HL-60 (cell line): ENCODE results near the gene SPINDOC.
A peak's percentile ranks its signal among the peaks of the same experiment; 100 is the strongest.
"Not testable (repeated sequence)": the region's sequence is repeated elsewhere in the genome, so short reads cannot be mapped to it uniquely, and the experiment has no call there.

Experiments used
- DNase-seq, 2 experiments: peaks; one replicate each; pipeline ENCODE4 v3.0.0-alpha.2; 2010 to 2020; ENCODE audit warnings: low read depth in 1 of 2, low spot score in 1 of 2
- H3K27ac ChIP-seq: fragments of 250-450 bp; sonication (Bioruptor Pico); replicated peaks from 2 replicates; pipeline ENCODE4 v1.5.1; 2020; ENCODE audit warnings: mild to moderate bottlenecking, moderate library complexity
- H3K27me3 ChIP-seq: fragments of 250-450 bp; sonication (Bioruptor Pico); 2 replicates; pipeline ENCODE4 v1.5.1; 2021; ENCODE audit warnings: mild to moderate bottlenecking, moderate library complexity; ENCODE audit not compliant: insufficient read depth, poor library complexity, severe bottlenecking
- H3K4me3 ChIP-seq: replicated peaks from 2 replicates; pipeline ENCODE4 v1.5.1; 2011; ENCODE audit warnings: mild to moderate bottlenecking, control low read depth, low read length; ENCODE audit not compliant: insufficient read depth
- GABPA ChIP-seq: IDR thresholded peaks from 2 replicates; pipeline ENCODE4 v1.6.1; 2012; ENCODE audit warnings: low read depth
- POLR2AphosphoS5 ChIP-seq: IDR thresholded peaks from 2 replicates; pipeline ENCODE4 v1.6.1; 2012; ENCODE audit warnings: low read depth
- SPI1 ChIP-seq: IDR thresholded peaks from 2 replicates; pipeline ENCODE4 v1.6.1; 2012; ENCODE audit warnings: low read depth, mild to moderate bottlenecking, borderline replicate concordance
- TF ChIP-seq, protein P1 (sequence below): IDR thresholded peaks from 2 replicates; pipeline ENCODE4 v1.6.1; 2012; ENCODE audit warnings: low read depth; ENCODE audit not compliant: insufficient replicate concordance
- TF ChIP-seq, protein P2 (sequence below): IDR thresholded peaks from one replicate; pipeline ENCODE4 v1.5.1; 2011; ENCODE audit warnings: low read length, control low read depth, inconsistent platforms; ENCODE audit not compliant: insufficient read depth

SPINDOC gene

DNA sequence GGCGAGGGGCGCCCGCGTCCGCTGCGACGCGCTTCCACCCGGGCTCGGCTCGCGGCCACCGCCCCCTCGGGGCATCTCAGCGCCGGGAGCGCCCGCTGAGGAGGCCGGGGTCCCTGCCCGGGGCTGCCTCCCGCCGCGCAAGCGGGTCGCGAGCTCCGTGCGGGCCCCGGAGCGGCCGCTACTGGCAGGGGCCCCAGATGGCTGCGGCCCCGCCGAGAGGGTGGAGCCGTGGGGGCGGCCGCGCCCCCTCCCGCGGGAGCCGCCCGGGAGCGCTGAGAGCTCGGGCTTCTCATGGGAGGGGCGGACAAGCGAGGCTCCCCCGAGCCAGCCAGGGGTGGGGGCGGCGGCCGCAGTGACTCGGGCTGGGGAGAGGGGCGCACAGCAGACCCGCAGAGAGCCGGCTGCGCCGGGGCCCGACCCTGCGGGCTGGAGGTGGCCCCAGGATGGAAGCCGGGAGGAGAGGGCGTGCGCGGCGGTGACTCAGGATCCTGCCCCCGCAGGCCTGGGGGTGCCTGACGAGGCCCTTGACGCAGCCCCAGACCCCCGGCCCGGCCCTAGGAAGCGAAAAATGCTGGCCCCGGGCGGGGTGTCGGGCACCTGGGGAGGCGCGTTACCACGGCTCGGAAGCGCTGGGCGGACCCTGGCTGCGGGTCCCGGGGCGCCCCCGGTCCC lies 44.1 kb upstream of the SPINDOC start:
- Histone ChIP-seq H3K27ac (no peak overlapping the region), H3K27me3 (peaks cover 29% of the 10 kb centered on the region), H3K4me3 (peak overlapping the region; percentile 75)
- no peak for DNase-seq
- no peak for TF ChIP-seq SPI1
- TF ChIP-seq POLR2AphosphoS5: no peak
- TF ChIP-seq, protein P1, sequence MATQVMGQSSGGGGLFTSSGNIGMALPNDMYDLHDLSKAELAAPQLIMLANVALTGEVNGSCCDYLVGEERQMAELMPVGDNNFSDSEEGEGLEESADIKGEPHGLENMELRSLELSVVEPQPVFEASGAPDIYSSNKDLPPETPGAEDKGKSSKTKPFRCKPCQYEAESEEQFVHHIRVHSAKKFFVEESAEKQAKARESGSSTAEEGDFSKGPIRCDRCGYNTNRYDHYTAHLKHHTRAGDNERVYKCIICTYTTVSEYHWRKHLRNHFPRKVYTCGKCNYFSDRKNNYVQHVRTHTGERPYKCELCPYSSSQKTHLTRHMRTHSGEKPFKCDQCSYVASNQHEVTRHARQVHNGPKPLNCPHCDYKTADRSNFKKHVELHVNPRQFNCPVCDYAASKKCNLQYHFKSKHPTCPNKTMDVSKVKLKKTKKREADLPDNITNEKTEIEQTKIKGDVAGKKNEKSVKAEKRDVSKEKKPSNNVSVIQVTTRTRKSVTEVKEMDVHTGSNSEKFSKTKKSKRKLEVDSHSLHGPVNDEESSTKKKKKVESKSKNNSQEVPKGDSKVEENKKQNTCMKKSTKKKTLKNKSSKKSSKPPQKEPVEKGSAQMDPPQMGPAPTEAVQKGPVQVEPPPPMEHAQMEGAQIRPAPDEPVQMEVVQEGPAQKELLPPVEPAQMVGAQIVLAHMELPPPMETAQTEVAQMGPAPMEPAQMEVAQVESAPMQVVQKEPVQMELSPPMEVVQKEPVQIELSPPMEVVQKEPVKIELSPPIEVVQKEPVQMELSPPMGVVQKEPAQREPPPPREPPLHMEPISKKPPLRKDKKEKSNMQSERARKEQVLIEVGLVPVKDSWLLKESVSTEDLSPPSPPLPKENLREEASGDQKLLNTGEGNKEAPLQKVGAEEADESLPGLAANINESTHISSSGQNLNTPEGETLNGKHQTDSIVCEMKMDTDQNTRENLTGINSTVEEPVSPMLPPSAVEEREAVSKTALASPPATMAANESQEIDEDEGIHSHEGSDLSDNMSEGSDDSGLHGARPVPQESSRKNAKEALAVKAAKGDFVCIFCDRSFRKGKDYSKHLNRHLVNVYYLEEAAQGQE: no peak
- TF ChIP-seq, protein P2, sequence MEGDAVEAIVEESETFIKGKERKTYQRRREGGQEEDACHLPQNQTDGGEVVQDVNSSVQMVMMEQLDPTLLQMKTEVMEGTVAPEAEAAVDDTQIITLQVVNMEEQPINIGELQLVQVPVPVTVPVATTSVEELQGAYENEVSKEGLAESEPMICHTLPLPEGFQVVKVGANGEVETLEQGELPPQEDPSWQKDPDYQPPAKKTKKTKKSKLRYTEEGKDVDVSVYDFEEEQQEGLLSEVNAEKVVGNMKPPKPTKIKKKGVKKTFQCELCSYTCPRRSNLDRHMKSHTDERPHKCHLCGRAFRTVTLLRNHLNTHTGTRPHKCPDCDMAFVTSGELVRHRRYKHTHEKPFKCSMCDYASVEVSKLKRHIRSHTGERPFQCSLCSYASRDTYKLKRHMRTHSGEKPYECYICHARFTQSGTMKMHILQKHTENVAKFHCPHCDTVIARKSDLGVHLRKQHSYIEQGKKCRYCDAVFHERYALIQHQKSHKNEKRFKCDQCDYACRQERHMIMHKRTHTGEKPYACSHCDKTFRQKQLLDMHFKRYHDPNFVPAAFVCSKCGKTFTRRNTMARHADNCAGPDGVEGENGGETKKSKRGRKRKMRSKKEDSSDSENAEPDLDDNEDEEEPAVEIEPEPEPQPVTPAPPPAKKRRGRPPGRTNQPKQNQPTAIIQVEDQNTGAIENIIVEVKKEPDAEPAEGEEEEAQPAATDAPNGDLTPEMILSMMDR: no peak
- no peak for TF ChIP-seq GABPA

DNA sequence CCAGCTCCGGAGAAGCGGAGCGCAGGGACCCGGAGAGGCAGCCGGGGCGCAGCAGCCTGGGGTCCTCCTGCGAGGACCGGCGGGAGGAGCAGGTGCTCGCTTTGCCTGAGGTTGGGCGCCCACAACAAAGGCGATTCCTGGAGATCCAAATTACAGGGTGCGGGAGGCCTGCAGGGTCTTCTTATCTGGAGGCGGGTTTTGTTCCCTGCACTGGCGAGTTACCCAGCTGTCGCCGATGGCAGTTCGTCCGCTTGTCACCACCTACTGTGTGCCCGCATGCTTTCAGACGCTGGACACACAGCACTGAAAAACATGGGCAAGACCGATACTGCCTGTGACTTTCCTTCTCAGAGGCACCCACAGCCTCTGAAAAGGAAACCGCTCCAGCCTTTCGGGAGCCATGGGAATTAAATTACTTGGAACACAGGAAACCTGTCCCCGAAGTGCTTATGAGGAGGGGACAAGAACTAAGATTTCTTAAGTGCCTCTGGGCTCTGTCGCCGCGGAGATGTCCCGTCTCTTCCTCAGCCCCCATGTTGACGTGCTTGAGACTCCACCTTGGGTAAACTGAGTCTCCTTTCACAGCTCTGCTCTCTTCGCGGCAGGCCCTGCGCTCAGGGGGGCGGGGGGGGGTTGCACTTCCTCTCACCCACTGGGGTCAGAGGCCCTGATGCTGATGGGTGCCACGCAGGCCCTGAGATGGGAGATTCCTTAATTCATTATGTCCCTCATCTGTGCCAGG lies 43.4 kb upstream of the SPINDOC start:
- TF ChIP-seq GABPA (no peak), SPI1 (no peak), POLR2AphosphoS5 (no peak)
- TF ChIP-seq, protein P1: no peak
- TF ChIP-seq, protein P2: no peak
- no peak for DNase-seq
- Histone ChIP-seq H3K4me3 (no peak overlapping the region), H3K27me3 (peaks cover 29% of the 10 kb centered on the region), H3K27ac (no peak overlapping the region)

DNA sequence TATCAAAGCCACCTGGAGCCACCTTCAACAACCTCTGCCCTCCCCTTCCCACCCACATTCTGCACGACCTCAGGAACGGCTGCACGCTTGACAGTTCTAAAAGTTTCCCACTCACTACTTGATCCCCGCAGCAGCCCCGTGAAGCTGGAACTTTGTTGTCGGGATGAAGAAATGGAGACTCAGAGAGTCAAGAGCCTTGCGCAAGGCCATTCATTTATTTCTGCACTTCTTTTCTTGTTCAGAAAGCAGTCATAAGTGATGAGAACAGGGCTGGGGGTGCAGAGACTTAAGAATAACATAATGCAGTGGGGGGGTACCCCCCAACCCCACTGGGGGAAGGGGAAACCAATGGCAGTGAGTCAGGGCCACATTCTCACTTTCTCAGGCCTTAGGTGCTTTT lies 42.5 kb upstream of the SPINDOC start:
- H3K4me3 ChIP-seq: no peak overlapping the region
- DNase-seq: peak in 1 of 2 experiments; percentile 18
- TF ChIP-seq POLR2AphosphoS5 (no peak), GABPA (no peak), SPI1 (no peak)
- TF ChIP-seq, protein P2: no peak
- TF ChIP-seq, protein P1: no peak

DNA sequence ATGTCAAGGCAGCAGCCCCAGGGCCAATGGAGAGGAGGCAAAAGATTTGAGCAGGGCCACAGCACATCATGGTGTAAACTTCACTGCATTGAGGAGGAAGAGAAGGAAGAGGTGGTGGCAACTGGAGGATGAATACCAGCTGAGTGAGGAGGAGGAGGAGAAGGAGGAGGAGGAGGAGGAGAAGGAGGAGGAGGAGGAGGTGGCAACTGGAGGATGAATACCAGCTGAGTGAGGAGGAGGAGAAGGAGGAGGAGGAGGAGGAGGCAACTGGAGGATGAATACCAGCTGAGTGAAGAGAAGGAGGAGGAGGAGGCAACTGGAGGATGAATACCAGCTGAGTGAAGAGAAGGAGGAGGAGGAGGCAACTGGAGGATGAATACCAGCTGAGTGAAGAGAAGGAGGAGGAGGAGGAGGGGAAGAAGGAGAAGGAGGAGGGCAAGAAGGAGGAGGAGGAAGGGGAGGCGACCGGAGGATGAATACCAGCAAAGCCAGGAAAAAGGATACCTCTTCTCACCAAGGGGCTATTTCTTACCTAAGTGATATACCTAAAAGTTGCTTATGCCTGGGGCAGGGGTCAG lies 41.4 kb upstream of the SPINDOC start:
- not testable (repeated sequence) for DNase-seq, H3K27ac ChIP-seq, H3K4me3 ChIP-seq
- H3K27me3 ChIP-seq: peaks cover 29% of the 10 kb centered on the region

More for the DNA sequence above, 42.5 kb upstream of the SPINDOC start:
- H3K27ac ChIP-seq: no peak overlapping the region
- H3K27me3 ChIP-seq: peaks cover 29% of the 10 kb centered on the region
